Nephron progenitor cell (in vitro differentiated cells): ENCODE measurements around the gene S100A12.
"Not testable (repeated sequence)": the region's sequence is repeated elsewhere in the genome, so short reads cannot be mapped to it uniquely, and the experiment has no call there.

Source experiments
- DNase-seq: peaks from one replicate; pipeline ENCODE4 v3.0.0; 2021
- H3K27ac Mint-ChIP-seq: 2 replicates; pipeline ENCODE4 v1.8.0; 2021; ENCODE audit warnings: mild to moderate bottlenecking, moderate library complexity, mixed read lengths
- H3K27me3 Mint-ChIP-seq: 2 replicates; pipeline ENCODE4 v1.8.0; 2021; ENCODE audit warnings: mild to moderate bottlenecking, low read depth, mixed read lengths; ENCODE audit not compliant: poor library complexity
- H3K36me3 Mint-ChIP-seq: 2 replicates; pipeline ENCODE4 v1.8.0; 2021; ENCODE audit warnings: low read depth, mixed read lengths
- H3K4me1 Mint-ChIP-seq: 2 replicates; pipeline ENCODE4 v1.8.0; 2021; ENCODE audit warnings: mixed read lengths
- H3K4me3 Mint-ChIP-seq: 2 replicates; pipeline ENCODE4 v1.8.0; 2021; ENCODE audit warnings: mild to moderate bottlenecking, moderate library complexity, mixed read lengths
- H3K9me3 Mint-ChIP-seq: 2 replicates; pipeline ENCODE4 v1.8.0; 2021; ENCODE audit warnings: mild to moderate bottlenecking, moderate library complexity, mixed read lengths
- CTCF ChIP-seq: fragments of 200-600 bp; sonication (generic); IDR thresholded peaks from 2 replicates; pipeline ENCODE4 v1.5.0; 2021; ENCODE audit warnings: antibody characterized with exemption

The S100A12 gene

GRCh38 chr1:153348511-153349362 lies 26.7 kb downstream of the S100A12 start, which contains the start of gene PGLYRP4:
TSS of gene PGLYRP4 (minus strand) at chr1:153348841. CDS start at chr1:153347932, 909 bp downstream.
- H3K36me3 Mint-ChIP-seq, result no peaks in the 10 kb centered on the region
- H3K27me3 Mint-ChIP-seq, result peaks cover 42% of the 10 kb centered on the region
- no peak for DNase-seq
- no peak within 1 kb of the TSS for H3K4me3 Mint-ChIP-seq
- H3K4me1 Mint-ChIP-seq, result no peaks in the 10 kb centered on the region
- no peak within 1 kb of the TSS for H3K27ac Mint-ChIP-seq
- H3K9me3 Mint-ChIP-seq, result peaks cover 3% of the 10 kb centered on the region
- TF ChIP-seq CTCF, result no peak

- no peak for TF ChIP-seq CTCF
- Mint-ChIP-seq H3K36me3 (no peaks in the 10 kb centered on the region), H3K27me3 (peaks cover 47% of the 10 kb centered on the region), H3K4me3 (no peak overlapping the region), H3K27ac (no peak overlapping the region), H3K4me1 (no peaks in the 10 kb centered on the region), H3K9me3 (peaks cover 3% of the 10 kb centered on the region)
- no peak for DNase-seq
Observed at GRCh38 chr1:153347856-153348255, 27.6 kb downstream of the S100A12 start.

GRCh38 chr1:153347049-153347448 lies 28.4 kb downstream of the S100A12 start:
- H3K9me3 Mint-ChIP-seq, H3K4me3 Mint-ChIP-seq, H3K36me3 Mint-ChIP-seq, DNase-seq, H3K4me1 Mint-ChIP-seq, H3K27ac Mint-ChIP-seq: not testable (repeated sequence)
- H3K27me3 Mint-ChIP-seq, result peaks cover 47% of the 10 kb centered on the region

GRCh38 chr1:153346077-153346723 lies 29.2 kb downstream of the S100A12 start:
- Mint-ChIP-seq H3K4me3 (no peak overlapping the region), H3K4me1 (no peaks in the 10 kb centered on the region), H3K27me3 (peaks cover 41% of the 10 kb centered on the region), H3K36me3 (no peaks in the 10 kb centered on the region), H3K9me3 (peaks cover 3% of the 10 kb centered on the region), H3K27ac (no peak overlapping the region)
- DNase-seq, result no peak
- no peak for TF ChIP-seq CTCF

- Mint-ChIP-seq H3K36me3 (no peaks in the 10 kb centered on the region), H3K27ac (no peak overlapping the region), H3K4me1 (no peaks in the 10 kb centered on the region), H3K9me3 (peaks cover 3% of the 10 kb centered on the region), H3K4me3 (no peak overlapping the region), H3K27me3 (peaks cover 40% of the 10 kb centered on the region)
- no peak for DNase-seq
- TF ChIP-seq CTCF, result no peak
Observed at GRCh38 chr1:153345187-153346076, 30.0 kb downstream of the S100A12 start.

- no peaks in the 10 kb centered on the region for H3K4me1 Mint-ChIP-seq
- no peak for TF ChIP-seq CTCF
- no peak overlapping the region for H3K4me3 Mint-ChIP-seq
- no peak for DNase-seq
- H3K36me3 Mint-ChIP-seq, result no peaks in the 10 kb centered on the region
- peaks cover 36% of the 10 kb centered on the region for H3K27me3 Mint-ChIP-seq
- no peak overlapping the region for H3K27ac Mint-ChIP-seq
- peaks cover 3% of the 10 kb centered on the region for H3K9me3 Mint-ChIP-seq
Observed at GRCh38 chr1:153344718-153345025, 30.7 kb downstream of the S100A12 start.
